Measurements from ENCODE around the gene THUMPD1.

GRCh38 chr16:20740007-20740883 lies 1.4 kb downstream of the THUMPD1 start:
- no peak for TF ChIP-seq EZH2phosphoT487 (IDR thresholded peaks at IDR 0.05; ENCODE audit: insufficient read depth, low read depth)
- TF ChIP-seq EZH2 (IDR thresholded peaks at IDR 0.05; ENCODE audit: insufficient read depth, poor library complexity, severe bottlenecking), result no peak
